Right hindlimb (tissue), 1 donor: ENCODE data around the gene BAMBI.

Source experiments
- DNase-seq: peaks from one replicate; pipeline ENCODE4 v3.0.0-alpha.2; 2018

The BAMBI gene

DNA sequence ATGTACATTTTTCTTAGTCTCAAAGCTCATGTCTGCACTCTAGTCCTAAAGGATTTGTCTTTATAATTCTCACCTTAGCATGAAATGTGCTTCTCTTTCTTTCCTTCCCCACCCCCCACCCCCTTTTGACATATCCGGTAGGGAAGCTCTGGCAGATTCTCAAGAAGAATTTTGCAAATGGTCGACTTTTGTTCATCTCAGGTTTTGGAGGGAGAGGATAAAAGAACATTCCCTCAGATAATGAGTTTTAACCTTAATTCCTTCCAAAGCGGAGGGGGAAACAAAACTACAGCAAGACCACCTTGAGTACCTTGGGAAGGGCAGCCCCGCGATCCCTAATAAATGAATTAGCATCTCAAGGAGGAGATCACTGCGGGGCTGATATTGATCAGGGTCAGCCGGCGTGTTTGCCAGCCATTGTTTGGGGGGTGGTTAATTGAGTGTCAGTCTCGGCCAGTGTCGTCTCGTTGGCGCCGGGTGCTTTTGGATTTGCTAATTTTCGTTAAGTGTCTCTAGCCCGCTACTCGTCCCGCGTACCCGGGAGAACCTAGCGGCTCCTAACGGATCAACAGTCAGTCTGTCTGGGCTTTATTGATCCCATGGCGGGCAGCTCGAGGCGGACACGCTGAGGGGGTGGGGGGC lies 874 bp upstream of the BAMBI start:
- DNase-seq = no peak

DNA sequence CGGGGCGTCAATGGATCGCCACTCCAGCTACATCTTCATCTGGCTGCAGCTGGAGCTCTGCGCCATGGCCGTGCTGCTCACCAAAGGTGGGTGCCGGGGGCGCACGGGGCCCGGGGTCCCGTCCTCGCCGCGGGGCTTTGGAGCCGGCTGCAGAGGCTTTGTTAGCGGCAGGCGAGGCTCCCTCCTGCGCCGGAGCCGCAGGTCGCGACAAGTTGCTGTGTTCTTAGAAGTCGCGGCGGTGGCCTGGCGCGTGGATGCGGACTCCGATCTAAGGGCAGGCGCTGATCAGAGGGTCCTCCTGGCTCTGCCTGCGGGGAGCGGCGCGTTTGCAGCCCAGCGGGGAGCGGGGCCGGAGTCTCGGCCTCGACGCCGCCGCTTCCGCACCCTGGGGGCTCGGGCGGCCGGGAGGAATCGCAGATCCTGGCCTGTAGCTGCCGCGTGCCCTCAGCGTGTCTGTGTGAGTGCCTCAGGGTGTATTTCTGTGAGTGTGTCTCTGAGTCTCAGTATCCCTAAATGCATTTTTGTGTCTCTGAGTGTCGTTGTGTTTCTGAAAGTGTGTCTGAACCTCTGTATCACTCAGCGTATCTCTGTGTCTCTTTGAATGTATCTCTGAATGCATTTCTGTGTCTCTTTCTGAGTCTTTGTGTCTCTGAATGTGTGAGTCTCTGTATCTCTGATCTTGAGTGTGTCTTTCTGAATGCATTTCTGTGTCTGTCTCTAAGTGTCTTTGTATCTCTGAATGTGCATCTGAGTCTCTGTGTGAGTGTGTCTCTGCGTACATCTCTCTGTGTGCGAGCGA lies 766 bp downstream of the BAMBI start:
- DNase-seq = peak; percentile 47

DNA sequence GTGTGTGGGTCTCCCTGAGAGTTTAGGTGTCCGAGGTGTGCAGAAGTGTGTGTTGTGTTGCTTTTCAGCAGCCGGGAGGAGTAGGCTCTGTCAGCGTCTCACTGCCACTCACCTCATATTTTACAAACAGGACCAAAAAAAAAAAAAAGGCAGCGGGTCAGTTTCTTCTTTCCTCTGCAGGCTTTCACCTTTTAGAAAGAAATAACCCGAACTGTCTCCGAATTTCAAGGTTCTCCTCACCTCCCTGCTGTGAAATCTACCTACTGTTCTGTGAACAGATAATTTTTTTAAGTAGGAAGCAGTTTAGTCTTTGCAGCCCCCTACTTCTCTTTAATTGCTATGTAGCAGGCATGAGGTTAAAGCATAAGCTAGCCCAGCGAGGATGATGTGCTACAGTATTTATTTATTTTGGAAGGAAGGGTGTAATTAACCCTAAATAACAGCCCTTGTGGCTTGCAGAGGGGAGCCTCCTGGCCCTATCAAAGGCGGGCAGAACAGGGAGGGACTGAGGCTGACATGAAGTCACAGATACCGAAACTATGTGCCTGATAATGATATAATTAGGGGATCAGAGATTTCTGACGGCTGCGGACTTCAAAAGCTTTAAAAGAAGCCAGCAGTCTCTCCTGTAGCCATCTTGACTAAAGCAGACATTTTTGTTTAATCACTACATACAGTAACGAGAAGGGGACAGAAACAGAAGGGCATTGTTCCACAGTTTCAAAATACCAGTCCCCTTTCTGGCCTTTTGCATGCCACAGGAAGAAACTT lies 1.6 kb downstream of the BAMBI start:
- DNase-seq = no peak

DNA sequence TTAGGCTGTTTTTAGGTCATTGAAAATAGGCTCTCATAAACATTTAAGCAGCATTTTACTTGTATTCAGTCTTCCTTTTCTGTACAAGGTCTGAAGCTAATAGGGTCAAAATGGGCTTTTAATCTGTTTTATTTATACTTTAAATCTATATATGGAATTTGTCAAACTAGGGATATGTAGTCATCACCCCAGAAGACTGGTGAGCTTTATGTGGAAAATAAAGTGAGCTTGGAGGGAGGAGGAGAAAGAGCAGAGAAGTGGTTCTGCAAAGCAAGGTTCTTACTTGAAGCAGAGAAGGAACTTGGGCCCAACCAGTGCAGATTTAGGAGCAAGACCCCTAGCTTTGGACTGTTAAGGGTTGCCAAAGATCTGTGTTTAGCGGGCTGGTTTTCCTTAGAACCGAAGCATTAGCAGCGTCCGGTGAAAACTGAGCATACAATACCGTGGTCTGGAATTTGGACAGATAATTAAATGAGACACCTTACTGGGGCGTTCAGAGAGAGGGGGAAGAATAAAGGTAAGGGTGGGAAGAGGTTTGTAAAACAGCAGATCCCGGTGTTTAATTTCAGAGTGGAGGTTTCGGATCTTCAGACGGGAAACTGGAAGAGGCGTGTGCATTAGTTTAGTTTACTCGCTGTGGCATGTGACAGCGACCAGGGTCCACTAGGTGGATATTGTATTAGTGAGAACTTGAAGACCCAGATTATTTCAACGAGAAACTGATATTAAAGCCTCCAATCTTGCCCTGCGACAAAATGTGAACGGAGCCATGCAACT lies 2.4 kb downstream of the BAMBI start:
- no peak for DNase-seq

DNA sequence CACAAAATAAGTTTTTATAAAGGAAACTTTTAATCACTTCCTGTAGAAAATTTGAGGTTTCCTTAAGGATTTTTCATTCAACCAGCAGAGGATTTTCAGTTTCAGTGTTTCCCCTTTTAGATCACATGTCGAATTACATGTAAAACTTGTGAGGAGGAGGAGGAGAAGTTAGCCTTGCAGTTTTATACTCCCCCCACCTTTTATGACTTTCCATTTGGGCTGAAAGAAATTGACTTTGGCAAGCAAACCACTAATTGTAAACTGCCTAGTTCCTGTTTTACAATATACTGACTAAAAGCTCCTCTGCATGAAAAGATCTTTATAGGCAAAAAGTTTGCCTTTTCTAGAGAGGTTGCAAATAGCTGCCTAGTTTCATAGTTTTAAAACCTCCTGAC lies 3.0 kb downstream of the BAMBI start:
- DNase-seq = no peak

DNA sequence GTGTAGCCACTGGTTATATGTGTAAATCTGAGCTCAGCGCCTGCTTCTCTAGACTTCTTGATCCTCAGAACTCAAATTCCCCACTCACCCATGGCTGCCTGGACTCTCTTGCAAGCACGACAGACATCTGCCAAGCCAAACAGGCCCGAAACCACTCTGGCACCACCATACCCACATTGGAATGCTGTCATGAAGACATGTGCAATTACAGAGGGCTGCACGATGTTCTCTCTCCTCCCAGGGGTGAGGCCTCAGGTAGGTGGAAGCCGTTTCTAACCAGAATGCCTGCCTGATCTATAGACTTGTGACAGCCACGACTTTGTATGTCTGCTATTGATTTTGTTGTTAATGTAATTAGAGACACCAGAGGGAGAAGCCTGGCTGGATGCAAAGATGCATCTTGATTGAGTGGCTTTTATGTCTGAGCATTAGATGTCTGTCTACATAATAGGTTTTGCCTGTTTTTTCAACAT lies 4.0 kb downstream of the BAMBI start:
- DNase-seq = peak; percentile 59

DNA sequence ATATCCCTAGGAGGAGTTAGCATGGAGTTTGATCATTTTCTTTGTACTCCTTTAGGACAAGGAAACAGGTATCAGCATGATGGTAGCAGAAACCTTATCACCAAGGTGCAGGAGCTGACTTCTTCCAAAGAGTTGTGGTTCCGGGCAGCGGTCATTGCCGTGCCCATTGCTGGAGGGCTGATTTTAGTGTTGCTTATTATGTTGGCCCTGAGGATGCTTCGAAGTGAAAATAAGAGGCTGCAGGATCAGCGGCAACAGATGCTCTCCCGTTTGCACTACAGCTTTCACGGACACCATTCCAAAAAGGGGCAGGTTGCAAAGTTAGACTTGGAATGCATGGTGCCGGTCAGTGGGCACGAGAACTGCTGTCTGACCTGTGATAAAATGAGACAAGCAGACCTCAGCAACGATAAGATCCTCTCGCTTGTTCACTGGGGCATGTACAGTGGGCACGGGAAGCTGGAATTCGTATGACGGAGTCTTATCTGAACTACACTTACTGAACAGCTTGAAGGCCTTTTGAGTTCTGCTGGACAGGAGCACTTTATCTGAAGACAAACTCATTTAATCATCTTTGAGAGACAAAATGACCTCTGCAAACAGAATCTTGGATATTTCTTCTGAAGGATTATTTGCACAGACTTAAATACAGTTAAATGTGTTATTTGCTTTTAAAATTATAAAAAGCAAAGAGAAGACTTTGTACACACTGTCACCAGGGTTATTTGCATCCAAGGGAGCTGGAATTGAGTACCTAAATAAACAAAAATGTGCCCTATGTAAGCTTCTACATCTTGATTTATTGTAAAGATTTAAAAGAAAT lies 4.8 kb downstream of the BAMBI start:
- no peak for DNase-seq

DNA sequence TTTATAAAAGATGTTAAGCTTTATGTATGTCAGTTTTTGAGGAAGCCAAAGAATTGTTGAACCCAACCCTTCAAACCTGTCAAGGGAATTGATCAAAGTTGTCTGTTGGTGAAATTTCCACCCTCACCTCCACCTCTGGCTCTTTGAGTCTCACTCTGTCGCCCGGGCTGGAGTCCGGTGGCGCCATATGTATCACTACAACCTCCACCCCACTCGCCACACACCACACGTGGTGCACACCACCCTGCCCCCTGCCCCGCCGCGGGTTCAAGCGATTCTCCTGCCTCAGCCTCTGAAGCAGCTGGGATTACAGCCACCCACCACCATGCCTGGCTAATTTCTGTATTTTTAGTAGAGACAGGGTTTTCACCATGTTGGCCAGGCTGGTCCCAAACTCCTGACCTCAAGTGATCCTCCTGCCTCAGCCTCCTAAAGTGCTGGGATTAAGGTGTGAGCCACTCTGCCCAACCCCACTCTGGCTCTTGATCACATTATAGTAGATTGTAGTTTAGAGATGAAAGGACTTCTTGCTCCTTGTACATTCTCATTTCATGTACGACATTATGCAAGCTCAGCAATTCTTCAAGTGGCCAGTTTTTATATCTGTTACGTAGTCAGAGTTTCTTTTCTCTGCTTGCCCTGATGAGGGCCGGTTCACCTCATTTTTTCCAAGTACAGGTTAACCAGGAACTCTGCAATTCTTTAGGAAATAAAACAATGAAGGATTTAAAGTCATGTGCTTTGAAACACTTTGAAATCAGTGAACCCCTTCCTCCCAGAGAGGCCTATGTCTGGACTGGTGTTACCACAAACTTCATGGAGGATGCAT lies 7.0 kb downstream of the BAMBI start:
- DNase-seq = no peak

DNA sequence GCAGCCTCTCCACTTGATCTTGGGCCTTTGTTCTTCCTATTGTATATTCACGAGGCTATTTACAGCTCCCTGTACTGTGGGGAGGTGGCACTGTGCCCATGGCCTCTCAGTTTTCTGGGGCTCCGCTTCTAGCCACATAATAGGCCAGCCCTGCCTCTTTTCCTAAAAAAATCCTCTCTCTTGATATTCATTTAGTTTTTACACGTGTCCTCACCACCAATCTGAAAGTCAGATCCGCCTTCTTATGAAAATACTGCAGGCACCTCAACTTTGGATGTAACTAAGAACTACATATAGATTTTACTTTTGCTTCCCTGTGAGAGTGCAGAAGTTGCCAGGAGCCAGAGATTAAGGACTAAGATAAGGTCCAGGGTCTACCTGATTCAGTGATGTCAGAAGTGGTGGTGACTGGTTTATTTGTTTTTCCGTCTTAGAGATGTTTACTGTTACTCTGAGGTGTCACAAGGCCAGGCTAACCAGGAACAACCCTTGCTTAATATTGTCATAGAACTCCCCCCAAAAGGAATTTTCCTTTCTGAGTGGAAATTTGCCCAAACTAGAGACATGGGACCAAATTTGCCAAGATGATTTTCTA lies 7.8 kb downstream of the BAMBI start:
- DNase-seq = no peak

DNA sequence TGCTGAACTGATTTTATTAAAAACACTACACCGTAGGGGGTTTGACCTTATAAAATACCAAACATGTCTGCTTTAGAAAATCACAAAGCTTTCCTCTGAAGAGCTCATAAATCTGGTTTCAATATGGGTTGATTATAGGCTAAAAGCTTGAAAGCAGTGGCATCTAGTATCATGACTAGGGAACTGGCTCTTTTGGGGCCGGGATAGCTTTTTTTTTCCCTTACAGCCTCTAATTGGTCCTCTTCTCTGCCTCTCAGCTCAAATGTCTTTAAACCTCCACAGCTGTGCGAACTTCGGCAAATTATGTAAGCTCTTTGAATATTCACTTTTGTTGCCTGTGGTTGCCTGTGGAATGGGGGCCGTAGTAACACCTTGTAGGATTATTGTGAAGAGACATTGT lies 8.4 kb downstream of the BAMBI start:
- DNase-seq = no peak

DNA sequence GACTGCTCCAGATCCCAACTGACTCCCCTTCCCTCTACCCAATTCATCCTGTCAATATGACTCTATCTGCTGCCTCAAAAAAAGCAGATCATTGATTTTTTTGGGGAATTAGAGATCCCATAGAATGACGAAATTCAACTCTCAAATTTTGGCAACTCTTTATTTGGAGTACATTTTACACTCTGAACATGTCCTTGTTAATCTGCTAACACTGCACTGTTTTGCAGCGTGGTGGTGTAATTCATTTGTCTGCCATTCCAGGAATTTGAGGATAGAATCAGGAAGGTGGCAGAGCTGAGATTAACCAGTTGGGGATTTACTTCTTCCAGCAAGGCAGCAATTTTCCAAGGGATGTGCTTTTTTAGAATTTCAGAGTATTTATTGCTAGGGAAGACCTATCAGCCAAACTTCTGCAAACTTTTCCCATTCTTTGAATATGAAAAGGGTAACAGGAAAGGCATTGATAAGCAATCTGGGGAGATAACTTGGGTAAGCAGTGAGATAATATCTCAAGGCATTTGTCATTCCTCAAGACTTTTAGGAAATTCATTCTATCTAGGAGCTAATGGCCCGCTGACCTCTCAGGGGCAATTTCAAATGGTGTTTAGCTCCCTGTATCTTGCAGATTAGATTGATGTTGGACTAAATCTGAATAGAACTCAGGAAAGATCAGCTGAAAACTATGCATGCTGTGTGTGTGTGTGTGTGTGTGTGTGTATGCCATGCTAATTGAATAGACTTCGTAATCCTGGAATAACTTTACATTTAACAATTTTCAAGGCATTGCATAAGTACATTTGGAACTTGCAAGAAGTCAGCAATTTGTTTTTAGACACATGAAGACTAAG lies 9.7 kb downstream of the BAMBI start:
- DNase-seq = no peak

DNA sequence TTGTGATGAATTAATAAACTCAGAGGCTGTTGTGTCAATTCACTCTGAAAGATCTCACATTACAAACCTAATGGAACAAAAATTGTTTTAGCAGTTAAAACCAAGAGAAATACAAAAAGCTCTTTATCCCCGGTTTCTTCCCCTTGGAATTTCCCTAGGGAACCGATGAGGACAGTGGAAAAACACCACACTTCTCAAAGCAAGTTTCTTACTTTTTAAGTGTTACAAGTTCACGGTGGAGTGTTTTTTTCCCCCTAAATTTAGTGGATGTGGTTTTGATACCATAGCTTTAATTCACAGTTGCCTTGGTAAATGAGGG lies 10.3 kb downstream of the BAMBI start:
- no peak for DNase-seq

DNA sequence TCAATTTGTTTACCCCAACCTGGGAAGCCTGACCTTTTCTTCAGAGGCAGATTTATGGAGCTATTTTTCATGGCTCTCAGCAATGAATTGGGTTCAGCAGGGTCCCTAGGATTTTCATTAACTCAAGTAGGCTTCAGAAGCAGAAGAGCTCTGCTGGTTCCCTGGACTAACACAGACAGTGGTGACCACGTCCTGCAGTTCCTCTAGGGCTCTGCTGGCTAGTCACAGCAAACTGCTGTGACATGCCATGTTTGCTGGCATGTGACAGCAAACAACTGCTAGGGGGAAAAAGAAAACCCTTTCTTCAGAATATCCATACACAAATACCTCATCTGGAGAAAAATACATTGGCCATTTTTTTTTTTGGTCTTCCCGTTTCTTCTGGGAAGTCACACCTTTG lies 13.2 kb downstream of the BAMBI start:
- no peak for DNase-seq

DNA sequence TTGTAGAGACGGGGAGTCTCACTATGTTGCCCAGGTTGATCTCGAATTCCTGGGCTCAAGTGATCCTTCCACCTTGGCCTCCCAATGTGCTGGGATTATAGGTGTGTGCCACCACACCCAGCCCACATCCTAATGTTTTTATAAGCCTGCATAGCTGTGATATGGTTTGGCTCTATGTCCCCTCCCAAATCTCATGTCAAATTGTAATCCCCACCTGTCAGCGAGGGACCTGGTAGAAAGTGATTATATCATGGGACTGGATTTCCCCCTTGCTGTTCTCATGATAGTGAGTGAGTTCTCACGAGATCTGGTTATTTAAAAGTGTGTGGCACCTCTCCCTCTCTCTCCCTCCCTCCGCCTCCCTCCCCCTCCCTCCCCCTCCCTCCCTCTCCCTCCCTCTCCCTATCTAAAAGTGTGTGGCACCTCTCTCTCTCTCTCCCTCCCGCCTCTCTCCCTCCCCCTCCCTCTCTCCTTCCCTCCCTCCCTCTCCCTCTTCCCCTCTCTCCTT lies 13.9 kb downstream of the BAMBI start:
- DNase-seq = no peak

DNA sequence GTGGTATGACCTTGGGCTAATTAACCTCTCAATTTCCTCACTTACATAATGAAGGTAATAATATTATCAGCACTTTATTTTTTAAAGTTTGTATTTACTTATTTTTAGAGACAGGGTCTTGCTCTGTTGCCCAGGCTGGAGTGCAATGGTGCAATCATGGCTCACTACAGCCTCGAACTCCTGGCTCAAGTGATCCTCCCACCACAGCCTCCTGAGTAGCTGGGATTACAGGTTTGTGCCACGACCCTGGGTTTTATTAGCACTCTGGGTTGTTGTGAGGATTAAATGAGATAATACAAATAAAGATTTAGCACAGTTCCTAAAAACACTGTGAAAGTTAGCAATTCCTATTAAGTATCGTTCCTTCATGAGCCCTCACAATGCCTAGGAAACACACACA lies 14.7 kb downstream of the BAMBI start:
- no peak for DNase-seq

DNA sequence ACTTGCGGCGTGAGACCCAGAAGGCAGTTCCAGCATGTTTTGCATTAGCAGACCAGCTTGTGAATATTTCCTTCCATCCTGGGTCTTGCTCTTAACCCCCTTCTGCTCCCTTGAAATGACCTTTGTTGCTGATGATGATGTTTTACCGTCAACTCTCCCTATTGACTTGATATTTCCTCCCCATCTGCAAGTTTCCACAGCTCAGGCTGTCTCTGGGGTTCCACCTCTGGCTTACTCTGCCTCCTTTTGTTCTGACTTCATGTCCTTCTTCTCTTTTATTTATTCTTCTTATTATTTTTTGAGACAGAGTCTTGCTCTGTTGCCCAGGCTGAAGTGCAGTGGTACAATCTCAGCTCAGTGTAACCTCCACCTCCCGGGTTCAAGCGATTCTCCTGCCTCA lies 17.2 kb downstream of the BAMBI start:
- no peak for DNase-seq

DNA sequence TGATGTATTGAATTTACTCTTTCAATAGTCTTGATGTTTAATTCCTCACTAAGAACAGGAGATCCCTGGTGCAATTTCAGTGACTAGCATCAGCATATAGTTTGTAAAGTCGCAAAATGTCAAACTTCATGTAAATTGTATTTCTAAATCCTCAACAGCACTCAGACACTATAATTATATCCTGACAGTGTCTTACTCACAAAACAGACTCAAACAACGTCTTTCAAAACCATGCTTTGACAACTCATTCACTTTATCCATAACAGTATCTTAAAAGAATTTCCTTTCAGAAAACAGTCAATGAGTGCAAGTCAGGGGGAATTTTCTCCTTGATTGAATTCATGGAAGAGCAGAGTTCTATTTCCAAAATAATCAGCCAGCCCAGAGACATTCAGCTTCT lies 20.8 kb downstream of the BAMBI start:
- DNase-seq = no peak

DNA sequence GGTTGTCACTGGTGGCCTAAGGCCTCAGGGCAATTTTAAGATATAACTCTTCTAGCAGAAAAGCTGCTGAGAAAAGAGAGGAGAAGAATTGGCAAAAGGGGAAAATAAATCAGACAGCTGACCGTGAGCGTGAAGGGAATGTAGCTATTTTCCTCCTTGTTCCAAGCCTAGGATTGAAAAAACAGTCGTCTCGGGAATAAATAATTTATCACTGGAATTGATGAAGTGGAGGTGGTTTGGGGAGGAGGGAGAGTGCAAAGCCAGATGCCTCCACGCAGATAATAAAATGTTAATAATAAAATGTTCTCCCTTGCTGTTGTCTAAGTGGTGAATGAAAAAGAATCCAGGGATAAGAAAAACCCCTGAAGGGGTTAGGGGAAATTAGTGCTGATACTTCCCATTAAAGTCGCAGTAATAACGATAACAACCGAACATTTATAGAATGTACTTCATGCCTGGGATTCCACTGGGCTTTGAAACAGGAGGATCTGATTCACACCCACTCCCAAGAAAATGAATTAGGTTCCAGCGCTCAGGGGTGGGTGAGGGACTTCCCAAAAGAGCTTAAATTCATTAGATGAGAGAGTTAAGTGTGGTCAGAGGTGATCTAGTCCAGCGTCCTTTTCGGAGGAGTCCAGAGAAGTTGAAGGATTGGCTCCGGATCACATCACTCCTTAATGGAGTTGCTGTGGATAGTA lies 27.3 kb downstream of the BAMBI start:
- peak; percentile 28 for DNase-seq

DNA sequence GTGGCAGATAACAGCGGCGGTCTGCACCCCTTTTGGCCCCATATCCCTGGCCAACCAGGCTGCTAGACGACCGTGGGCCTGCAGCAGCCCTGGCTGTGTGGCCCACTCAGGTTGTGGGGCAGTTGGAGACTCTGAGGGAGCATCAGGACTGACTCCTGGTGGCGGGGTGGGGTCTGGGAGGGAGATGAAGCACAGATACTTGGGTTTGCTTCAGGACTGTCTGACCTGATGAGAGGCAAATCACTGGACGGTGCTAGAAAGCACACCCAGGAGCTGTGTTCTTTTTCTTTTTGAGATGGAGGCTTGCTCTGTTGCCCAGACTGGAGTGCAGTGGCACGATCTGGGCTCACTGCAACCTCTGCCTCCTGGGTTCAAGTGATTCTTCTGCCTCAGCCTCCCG lies 28.2 kb downstream of the BAMBI start:
- DNase-seq = no peak
